NCI-H2227 (cell line): Measurements from ENCODE around the gene FAIM2.
"Not testable (repeated sequence)": the region's sequence is repeated elsewhere in the genome, so short reads cannot be mapped to it uniquely, and the experiment has no call there.

ENCODE experiments used
- DNase-seq: peaks from one replicate; lab custom pipeline; 2025; ENCODE audit not compliant: unreplicated experiment; lab: John Stamatoyannopoulos, UW

Gene FAIM2

DNA sequence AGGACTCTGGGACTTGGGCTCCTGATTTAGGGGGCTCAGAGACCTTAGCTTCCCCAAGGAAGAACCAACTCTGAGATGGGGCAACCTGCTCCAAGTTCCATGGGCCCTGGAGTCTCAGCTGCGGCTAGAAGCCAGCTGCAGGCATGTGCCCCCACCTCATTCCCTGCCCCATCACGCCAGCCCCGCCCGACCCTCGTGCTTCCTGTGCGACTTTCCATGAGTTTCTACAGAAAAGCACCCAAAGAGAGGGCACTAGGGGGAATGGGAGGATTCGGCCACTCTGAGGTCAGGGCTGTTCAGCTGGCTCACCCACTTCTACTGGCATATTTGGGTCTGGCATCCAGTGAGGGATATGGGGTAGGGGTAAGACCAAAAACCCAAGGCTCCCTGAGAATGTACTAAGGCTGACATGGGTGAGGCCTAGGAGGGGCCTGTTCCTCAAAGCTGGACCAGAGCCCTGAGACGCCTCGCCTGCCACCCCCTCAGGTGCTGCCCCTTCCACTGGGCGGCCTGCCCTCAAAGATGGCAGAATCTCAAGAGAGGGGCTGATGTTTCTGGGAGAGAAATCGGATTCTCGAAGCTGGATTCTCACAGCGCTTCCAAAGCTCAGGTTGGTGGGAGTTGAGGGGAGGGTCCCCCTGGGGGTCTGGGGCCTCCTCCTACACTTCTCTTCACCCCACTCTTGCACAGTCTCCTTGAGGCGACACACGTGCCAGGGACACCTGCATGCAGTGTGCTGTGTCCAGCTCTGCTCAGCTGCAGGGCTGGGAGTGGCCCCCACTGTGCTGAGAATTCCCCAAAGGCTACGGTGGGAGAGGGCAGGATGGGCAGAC, 22.1 kb downstream of the FAIM2 start:
- DNase-seq, result no peak

DNA sequence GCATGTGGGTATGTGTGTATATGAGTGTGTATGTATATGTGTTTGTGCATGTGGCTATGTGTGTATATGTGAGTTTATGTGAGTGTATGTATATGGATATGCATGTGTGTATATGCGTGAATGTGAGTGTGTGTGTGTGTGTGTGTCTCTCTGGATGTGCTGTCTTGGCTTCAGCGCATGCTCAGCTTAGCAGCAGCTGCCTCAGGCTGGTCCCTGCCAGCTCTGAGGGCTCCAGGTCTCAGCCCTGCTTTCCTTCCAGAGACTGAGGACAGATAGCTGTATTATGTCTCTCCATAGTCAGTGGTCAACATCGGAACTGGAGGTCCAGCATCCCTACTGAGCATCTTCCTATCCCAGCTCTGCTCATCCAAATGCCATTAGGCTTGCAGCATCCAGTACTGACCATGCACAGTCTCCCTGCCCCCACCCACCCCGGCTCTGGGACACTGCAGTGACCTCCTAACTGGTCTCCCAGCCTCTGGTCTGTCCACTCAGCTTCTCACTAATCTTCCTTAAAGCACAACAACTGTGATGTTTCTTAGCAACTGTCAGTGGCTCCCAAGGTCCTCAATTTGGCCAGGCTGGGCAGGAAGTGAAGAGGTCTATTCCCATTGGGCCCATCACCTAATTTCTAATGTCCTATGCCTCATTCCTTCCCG, 22.8 kb downstream of the FAIM2 start:
- DNase-seq, result no peak

DNA sequence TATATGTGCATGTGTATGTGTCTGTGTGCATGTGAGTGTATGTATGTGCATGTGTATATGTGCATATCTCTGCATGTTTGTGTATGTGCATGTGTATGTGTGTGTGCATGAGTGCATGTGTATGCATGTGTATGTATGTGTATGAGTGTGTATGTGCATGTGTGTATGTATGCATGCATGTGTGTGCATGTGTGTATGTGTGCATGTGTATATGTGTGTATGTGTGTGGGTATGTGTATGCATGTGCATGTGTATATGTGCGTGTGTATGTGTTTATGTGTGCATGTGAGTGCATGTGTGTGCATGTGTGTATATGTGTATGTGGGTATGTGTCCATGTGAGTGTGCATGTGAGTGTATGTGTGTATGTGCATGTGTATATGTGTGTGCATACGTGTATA, 24.6 kb downstream of the FAIM2 start:
- DNase-seq, result not testable (repeated sequence)

DNA sequence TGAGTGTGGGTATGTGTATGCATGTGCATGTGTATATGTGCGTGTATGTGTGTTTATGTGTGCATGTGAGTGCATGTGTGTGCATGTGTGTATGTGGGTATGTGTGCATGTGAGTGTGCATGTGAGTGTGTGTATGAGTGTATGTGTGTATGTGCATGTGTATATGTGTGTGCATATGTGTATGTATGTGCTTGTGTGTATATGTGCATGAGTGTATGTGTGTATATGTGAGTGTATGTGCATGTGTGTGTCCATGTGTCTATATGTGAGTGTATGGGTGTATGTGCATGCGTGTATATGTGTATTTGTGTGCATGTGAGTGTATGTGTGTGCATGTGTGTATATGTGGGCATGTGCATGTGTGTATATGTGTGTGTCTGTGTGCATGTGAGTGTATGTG, 25.7 kb downstream of the FAIM2 start:
- DNase-seq, result no peak

DNA sequence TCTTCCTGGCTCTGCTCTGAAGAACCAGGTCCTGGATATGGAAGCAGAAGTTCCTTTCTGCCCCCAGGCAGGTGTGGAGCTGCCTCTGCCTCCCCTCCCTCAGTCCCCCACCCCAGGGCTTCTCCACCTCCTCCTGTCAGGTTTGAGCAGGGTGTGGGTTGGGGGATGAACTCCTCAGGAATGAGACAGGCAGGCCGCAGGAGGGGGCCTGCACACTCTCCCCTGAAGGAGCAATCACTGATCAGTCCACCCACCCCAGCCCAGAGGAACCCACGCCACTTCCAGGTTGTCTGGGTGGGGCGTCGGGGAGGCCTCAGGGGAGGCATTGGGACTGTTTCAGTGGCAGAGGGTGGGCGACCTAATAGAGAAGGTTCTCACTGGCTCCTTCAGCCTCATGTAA, 26.6 kb downstream of the FAIM2 start:
- no peak for DNase-seq

DNA sequence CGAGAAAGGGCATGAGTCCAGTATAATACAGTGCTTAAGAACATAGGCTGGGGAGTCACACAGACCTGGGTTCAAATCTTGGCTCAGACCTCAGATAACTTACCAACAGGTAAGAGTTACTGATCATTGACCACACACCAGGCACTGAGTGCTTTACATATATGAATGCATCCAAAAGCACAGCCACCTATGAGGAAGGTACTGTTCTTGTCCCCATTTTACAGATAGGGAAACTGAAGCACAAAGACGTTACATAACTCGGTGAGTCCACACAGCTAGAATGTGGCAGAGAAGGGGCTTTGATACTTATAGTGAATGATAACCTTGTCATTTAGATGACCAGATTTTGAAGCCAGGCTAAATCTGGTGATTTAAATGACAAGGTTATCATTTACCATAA, 27.6 kb downstream of the FAIM2 start:
- DNase-seq, result no peak

DNA sequence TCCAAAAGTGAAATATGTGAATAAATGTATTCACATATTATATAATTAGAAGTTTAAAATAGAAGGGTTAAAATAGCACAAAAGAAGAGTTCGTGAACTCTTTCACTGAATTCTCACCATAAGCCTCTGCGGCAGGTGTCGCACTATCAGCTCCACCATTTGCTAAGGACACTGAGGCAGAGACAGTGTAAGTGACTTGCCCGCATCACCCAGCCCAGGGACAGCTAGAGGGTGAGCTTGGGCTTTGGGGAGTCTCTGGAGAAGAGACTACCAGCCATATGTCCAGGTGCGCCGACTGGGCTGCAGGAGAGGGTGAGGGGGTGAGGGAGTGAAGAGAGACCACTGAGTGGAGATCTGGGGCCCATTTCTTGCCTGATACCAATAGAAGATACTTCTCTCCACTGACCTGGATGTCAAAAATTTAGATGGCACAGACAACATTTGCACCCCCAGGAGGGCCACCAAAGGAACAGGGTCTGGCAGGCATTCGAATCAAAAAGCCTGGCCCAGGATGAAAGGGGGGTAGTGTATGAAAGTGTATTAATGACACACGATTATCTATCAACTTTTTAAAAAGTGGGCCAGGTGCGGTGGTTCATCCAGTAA, 28.5 kb downstream of the FAIM2 start:
- no peak for DNase-seq

DNA sequence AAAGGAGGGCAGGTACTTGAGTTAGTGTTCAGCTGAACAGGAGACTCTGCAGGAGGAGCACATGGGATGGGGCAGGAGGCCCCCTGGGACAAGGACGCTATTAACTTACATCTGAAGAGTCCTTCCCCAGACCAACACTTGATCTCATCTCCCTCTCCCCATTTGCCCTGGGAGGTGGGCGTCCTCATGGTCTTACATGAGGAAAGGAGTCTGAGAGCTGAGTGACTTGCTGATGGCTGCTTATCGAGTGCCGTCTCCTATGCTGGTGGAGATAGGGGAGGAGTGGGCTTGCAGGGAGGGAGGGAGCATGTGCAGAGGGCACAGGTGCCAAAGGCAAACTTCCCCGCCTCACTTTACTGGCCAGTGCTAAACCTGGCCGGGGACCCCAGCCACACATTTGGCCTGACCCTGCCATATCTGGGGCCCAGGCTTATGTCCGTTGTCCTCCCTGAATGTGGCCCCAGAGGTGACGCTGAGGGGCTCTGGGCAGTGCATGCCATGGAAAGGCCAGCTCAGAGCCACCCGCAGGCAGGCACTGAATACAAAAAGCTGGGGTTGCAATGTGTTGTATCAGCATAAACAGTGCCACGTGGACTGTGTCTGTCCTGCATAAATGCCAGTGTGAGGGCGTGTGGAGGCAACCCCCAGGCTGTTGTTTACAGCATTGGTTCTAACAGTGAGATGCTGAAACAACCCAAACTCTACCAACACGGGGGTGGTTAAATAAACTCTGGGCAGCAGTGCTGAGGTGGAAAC, 29.4 kb downstream of the FAIM2 start:
- no peak for DNase-seq

DNA sequence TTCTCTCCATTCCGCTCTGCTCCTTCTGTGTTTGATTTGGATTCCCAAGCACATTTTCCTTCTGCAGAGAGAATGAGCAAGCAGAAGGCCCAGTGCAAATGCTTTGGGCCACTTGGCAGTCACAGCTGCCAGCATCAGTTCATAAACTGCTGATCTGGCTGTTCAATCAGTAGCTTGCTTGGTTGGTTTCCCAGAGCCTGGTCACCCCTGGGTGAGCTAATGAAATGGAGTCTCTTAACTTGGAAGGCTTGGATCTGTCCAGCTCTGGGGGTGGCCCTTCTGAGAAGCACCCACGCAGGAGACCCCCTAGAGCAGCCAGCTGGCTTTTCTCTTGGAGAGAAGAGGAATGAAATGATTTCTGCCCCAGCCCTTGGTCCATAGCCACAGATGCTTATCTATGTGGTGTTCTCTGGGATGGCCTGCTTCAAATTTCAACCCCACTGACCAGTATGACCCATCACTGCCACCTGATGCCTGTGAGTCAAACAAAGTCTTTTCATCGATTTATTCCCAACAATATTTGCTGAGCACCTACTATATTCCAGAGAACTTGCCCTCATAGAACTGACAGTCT, 30.3 kb downstream of the FAIM2 start:
- no peak for DNase-seq

DNA sequence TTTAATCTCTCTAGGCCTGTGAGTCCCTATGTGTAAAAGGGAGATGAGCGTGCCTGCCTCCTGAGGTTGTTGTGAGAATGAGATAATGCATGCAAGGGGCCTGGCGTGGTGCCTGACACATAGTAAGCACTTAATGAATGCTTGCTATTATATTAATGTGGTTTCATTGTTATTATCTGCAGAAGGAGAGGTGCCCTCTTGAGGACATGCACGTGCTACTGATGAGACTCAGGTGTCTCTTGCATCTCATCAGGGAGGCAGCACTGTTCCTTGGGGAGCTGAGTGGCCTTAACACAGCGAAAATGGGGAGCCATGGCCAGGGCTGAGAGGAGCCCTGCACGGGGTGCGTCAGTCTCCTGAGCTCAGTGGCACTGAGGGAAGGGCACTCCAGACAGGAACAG, 30.9 kb downstream of the FAIM2 start:
- DNase-seq, result no peak

DNA sequence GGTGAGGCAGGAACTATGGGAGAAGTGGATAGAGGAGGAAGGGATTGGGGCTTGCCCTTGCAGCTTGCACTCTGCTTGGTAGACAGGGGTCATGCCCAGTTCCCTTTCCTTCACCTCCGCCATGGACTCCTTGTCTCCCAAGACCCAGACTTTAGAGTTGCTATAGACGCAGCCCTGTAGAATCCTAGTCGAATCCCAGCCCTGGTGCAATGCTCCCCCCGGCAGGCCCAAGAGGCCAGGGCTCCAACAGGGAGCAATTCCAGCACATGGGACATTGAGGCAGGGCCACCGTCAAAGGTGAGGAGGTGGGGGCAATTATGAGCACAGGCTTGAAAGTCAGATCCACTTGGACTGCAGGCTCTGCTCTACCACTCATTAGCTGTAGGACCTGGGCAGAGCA, 31.3 kb downstream of the FAIM2 start:
- no peak for DNase-seq

DNA sequence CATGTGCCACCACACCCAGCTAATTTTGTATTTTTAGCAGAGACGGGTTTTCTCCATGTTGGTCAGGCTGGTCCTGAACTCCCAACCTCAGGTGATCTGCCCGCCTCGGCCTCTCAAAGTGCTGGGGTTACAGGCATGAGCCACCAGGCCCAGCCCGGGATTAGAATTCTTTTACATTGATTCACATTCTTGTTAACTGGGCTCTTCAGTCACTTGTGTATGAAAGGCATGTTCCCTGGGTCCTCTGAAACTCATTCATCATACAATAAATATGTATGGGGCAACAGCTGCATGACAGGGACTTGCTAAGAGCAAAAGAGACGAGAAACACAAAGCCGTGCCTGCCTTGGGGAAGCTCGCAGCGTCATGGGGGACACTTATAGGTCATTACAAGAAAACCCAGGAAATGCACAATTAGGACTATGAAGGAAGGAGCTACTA, 31.9 kb downstream of the FAIM2 start:
- not testable (repeated sequence) for DNase-seq

DNA sequence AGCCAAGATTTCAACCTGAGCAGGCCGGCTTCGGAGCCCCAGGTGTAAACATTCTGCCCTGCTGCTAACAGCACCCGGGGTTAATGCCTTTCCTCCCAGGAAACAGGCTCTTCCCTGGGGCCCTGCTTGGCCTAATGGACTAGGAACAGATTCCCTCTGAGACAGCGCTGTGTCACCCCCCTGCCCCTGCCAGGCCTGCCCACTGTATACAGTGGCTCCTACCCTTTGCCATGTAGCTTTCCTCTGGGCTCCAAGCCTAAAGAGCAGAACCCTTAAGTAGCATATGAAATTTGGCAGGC, 32.5 kb downstream of the FAIM2 start:
- DNase-seq, result no peak

DNA sequence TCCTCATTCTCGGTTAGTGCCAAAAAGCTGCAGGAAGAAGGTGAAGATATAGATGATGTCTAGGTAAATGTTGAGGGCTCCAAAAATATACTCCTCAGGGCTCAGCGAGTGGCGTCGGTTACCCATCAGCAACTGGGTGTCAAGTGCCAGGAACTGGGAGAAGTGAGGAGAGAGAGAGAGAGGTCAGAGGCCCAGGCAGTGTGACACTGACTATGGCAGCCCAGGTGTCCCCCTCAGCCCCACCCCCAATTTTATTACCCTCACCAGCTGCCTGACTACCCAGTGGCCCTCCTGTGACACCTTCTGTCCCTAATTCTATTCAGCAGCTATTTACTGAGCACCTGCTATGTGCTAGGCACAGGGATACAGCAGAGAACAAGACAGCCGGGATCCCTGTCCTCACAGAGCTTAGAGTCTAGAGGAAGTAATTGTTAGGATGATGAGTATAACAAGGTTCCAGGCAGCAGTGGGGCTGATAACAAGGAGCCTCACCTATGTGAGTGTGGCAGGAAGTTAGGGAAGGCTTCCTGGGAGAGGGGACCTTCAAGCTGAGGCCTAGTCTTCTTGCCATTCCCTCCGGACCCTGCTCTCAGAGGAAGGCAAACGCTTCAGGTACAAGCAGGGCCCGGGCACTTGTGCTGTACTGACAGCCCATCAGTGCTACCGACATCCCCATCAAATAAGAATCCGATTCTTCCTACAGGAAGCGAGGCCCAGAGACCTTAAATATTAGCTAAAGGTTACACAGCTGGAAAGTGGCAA, 33.0 kb downstream of the FAIM2 start:
- DNase-seq, result no peak

DNA sequence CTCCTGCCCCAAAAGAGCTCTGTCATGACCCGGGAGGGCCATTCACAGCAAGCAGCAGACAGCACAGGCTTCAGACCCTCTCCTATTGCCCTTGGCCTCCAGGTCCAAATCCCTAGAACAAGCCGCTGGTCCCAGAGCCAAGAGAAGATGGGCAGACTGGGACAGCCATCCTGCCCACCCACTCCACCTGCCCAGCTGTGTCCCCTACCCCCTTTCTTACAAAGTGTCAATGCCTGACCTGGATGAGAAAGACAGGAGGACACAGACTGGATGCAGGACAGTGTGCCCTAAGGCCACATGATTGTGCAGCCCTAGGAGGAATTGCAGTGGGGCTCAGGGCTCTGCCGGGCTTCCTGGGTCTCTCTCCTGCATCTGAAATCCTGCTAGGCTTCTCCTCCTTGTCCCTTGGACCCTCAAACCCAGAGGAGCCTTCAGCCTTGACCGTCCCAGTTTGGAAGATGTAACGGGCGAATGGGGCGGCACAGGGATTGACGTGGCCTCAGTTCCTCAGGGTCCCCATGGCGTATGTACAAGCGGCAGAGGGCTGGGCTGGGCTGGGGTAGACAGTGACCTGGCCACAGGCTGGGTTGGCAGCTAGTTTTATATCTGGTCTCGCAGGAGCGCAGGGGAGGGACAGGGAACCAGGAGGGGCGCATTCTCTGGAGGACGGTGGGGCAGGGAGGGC, 33.7 kb downstream of the FAIM2 start:
- no peak for DNase-seq

DNA sequence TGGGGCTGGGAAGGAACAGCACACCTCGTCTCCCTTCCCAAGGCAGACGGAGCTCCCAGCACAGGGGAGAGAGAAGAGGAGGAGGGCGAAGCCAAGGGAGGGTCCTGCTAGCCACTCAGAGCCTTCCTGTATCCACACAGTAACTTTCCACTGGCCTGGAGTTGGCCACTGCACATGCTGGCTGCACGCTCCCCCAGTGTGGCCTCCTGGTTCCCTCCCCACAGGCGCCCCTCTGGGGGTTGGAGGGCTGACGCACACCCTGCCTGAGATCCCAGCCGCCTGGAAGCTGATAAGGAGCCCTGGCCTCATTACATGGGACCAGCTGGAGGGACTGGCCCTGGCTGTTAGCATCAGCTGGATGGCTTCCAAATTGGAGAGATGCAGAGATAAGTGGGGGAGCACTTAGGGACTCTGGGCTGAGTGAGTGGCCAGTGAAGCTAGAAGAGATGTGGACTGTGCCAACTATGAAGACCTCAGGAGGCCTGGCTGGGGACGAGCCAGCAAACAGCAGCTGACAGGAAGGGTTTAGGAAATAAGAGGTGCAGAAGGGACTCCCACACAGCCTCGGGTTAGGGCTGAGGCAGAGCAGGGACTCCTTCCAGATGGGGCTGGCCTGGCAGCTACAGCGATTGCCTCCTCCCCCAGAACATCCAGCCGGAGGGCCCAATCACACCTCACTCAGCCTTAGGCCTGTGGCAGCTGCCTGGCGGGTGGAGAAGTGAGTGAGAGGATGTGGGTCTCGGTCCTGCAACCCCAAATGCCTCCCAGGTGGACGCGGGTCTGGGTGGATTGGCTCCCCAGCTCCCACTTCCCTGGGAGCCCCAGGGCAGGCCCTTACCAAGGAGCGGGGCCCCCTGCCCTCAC, 34.5 kb downstream of the FAIM2 start:
- DNase-seq, result peak; percentile 84

DNA sequence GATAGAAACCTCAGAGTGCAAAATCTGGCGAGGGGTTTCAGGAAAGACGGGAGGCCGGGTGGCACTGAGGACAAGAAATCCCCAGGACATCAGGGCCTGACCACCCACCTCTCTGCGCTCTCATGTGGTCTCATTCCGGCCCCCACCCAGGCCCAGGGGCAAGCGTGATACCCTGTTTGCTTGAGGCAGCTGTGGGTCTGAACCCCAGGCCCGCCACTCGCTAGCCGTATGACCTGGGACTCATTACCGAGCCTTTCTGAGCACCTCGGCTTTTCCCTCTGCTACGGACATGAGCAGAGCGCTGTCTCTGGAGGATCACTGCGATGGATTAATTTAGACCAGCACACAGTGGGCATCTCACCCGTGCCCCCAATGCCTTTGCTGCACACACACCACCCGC, 35.3 kb downstream of the FAIM2 start:
- DNase-seq, result no peak

DNA sequence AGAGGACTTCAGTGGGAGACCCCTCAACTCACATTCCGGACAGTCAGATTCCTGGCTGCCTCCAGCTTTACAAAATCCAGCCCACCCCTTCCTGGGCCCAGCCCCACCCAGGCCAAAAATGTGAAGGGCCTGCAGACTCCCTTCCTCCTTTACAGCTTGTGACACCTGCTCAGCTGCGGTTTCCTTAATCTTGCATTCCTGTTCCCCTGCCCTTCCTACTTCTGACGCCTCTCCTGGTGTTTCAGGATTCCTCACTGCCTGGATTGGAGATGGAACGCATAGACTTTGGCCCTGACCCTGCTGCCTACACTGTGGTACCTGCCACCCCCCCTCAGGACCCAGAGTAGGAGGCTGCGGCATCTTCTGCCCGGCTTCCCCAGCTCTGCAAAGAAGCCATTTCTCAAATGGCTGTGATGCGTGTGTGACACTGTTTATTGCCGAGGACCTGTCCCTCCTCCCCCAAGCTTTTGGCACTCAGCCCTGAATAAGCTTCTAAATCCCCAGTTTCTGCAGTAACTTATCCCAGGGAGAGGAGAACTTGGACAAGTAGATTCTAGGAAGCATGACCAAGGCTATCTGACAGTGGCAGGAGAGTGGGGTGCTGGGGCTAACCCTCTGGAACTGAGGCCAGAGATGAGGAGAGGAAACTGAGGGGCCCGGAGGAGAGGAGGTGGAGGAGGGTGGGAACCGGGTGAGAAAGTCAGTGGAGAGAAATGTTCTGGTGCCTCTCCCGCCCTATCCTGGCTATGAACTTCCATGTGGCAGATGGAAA, 35.9 kb downstream of the FAIM2 start:
- no peak for DNase-seq
